SK-N-SH (cell line): Measurements from ENCODE around the gene COPE. TPM values are rescaled to one million over a fixed set of nuclear protein-coding genes. Genes with fewer than 3 reads are reported as not detected.
A peak's percentile ranks its signal among the peaks of the same experiment; 100 is the strongest.

Experiments used
- CTCF ChIA-PET: fragments of 300-600, 350-600 bp; formaldehyde crosslinking; extraction: SDS; loops from one replicate; lab custom pipeline; 2021; lab: Yijun Ruan, JAX
- POLR2A ChIA-PET: fragments of 350-600 bp; sonication (Branson Sonifier 250); formaldehyde crosslinking; extraction: SDS; loops from one replicate; lab custom pipeline; 2020; ENCODE audit warnings: antibody characterized with exemption, inconsistent platforms; lab: Yijun Ruan, JAX
- DNase-seq: peaks from one replicate; pipeline ENCODE4 v3.0.0; 2012
- H2AFZ ChIP-seq: fragments of 200-600 bp; sonication (generic); 2 replicates; pipeline ENCODE4 v1.8.1; 2016; ENCODE audit warnings: antibody characterized with exemption, mild to moderate bottlenecking, low read depth
- H3F3A ChIP-seq: fragments of 200-600 bp; sonication (generic); replicated peaks from 2 replicates; pipeline ENCODE3; 2016; ENCODE audit warnings: antibody characterized with exemption, mild to moderate bottlenecking; ENCODE audit not compliant: insufficient read depth
- H3K27ac ChIP-seq, 2 experiments: fragments of 200-500 bp in 1 of 2; fragments of 200-600 bp in 1 of 2; sonication (Bioruptor generic) in 1 of 2; sonication (generic), shearing (Covaris generic) in 1 of 2; 2 replicates each; pipeline versions ENCODE4 v1.5.1 to v1.6.1; 2014 to 2016; ENCODE audit warnings: low read depth in 2 of 2, inconsistent platforms in 1 of 2, low read length in 1 of 2, mild to moderate bottlenecking in 1 of 2, mixed read lengths in 1 of 2
- H3K27me3 ChIP-seq: fragments of 200-600 bp; sonication (generic), shearing (Covaris generic); 2 replicates; pipeline ENCODE4 v1.6.1; 2016; ENCODE audit warnings: mixed run types; ENCODE audit not compliant: insufficient read depth
- H3K36me3 ChIP-seq, 2 experiments: fragments of 200-500 bp in 1 of 2; fragments of 200-600 bp in 1 of 2; sonication (Bioruptor generic) in 1 of 2; sonication (generic) in 1 of 2; replicated peaks in 1 of 2; 2 replicates each; pipeline versions ENCODE3 to v1.5.1; 2014 to 2016; ENCODE audit warnings: low read length in 1 of 2, mild to moderate bottlenecking in 1 of 2; ENCODE audit not compliant: insufficient read depth in 2 of 2, control insufficient read depth in 1 of 2
- H3K4me1 ChIP-seq, 2 experiments: fragments of 200-500 bp in 1 of 2; fragments of 200-600 bp in 1 of 2; sonication (Bioruptor generic) in 1 of 2; sonication (generic), shearing (Covaris generic) in 1 of 2; 2 replicates each; pipeline versions ENCODE4 v1.5.1 to v1.6.1; 2014 to 2016; ENCODE audit warnings: low read depth in 1 of 2, low read length in 1 of 2, mixed run types in 1 of 2; ENCODE audit not compliant: insufficient read depth in 2 of 2, control insufficient read depth in 1 of 2
- H3K4me2 ChIP-seq: fragments of 200-600 bp; sonication (generic), shearing (Covaris generic); 2 replicates; pipeline ENCODE4 v1.6.1; 2017; ENCODE audit warnings: mixed run types
- H3K4me3 ChIP-seq, 2 experiments: fragments of 200-500 bp in 1 of 2; fragments of 200-600 bp in 1 of 2; sonication (Bioruptor generic) in 1 of 2; sonication (generic), shearing (Covaris generic) in 1 of 2; 2 replicates each; pipeline versions ENCODE4 v1.5.1 to v1.8.1; 2014 to 2016; ENCODE audit warnings: low read depth in 2 of 2, inconsistent platforms in 1 of 2, low read length in 1 of 2, mild to moderate bottlenecking in 1 of 2, mixed read lengths in 1 of 2, moderate library complexity in 1 of 2
- H3K79me2 ChIP-seq: fragments of 200-600 bp; sonication (generic); 2 replicates; pipeline ENCODE4 v1.8.1; 2017; ENCODE audit warnings: mild to moderate bottlenecking; ENCODE audit not compliant: insufficient read depth
- H3K9ac ChIP-seq: fragments of 200-600 bp; sonication (generic); 2 replicates; pipeline ENCODE4 v1.6.1; 2017; ENCODE audit warnings: mixed run types
- H3K9me2 ChIP-seq: fragments of 200-600 bp; sonication (generic); 2 replicates; pipeline ENCODE4 v1.6.1; 2017; ENCODE audit warnings: mixed run types
- H3K9me3 ChIP-seq: fragments of 200-600 bp; sonication (generic); 2 replicates; pipeline ENCODE4 v1.6.1; 2017; ENCODE audit warnings: mixed run types, mild to moderate bottlenecking, moderate library complexity
- H4K20me1 ChIP-seq: fragments of 200-600 bp; sonication (generic); 2 replicates; pipeline ENCODE4 v1.6.1; 2017; ENCODE audit warnings: mild to moderate bottlenecking, mixed run types; ENCODE audit not compliant: insufficient read depth
- CTCF ChIP-seq: fragments of 200-600 bp; sonication (generic); IDR thresholded peaks from 2 replicates; pipeline ENCODE4 v1.6.1; 2017; ENCODE audit warnings: antibody characterized with exemption, mild to moderate bottlenecking, moderate library complexity
- ELF1 ChIP-seq: IDR thresholded peaks from 2 replicates; pipeline ENCODE4 v1.4.0; 2012
- EP300 ChIP-seq, 2 experiments: IDR thresholded peaks; 2 replicates each; pipeline versions ENCODE4 v1.4.0 to v1.6.1; 2012; ENCODE audit warnings: borderline replicate concordance in 1 of 2, low read depth in 1 of 2, low read length in 1 of 2
- JUND ChIP-seq: IDR thresholded peaks from 2 replicates; pipeline ENCODE4 v1.4.0; 2012
- MEF2A ChIP-seq: IDR thresholded peaks from 2 replicates; pipeline ENCODE4 v1.4.0; 2012; ENCODE audit warnings: low read depth, borderline replicate concordance
- MXI1 ChIP-seq: IDR thresholded peaks from 2 replicates; pipeline ENCODE4 v1.6.1; 2012; ENCODE audit warnings: mild to moderate bottlenecking, low read depth, low read length, improper control_type of control experiment
- PBX3 ChIP-seq: IDR thresholded peaks from 2 replicates; pipeline ENCODE4; 2012
- RAD21 ChIP-seq: IDR thresholded peaks from 2 replicates; pipeline ENCODE4 v1.6.1; 2012; ENCODE audit warnings: mild to moderate bottlenecking, low read length
- RFX5 ChIP-seq: IDR thresholded peaks from 2 replicates; pipeline ENCODE4 v1.6.1; 2012; ENCODE audit warnings: mild to moderate bottlenecking, improper control_type of control experiment, low read length
- SMC3 ChIP-seq: IDR thresholded peaks from 2 replicates; pipeline ENCODE4 v1.6.1; 2012; ENCODE audit warnings: low read depth, low read length, improper control_type of control experiment
- ZBTB33 ChIP-seq: IDR thresholded peaks from 2 replicates; pipeline ENCODE4 v1.4.0; 2012; ENCODE audit warnings: low read depth, borderline replicate concordance
- WGBS: methylation state at CpG from one replicate; pipeline ENCODE4 v1.1.6; 2017; ENCODE audit warnings: low lambda C conversion rate; 5-methylcytosine and 5-hydroxymethylcytosine counted together
- polyA plus RNA-seq, 3 experiments: library from polyadenylated mRNA; depleted of rRNA; stranded (reverse); fragments of >200 nt; gene quantifications; 2 replicates each; pipeline ENCODE4 v1.2.3, GENCODE V29; 2012

The COPE gene
- polyA plus RNA-seq, 1 of the 3 experiments (the other 2 are of a cell fraction), result 450 TPM

GRCh38 chr19:18856385-18857126, 62.6 kb downstream of the COPE start:
- H3K4me3 ChIP-seq, result no peak overlapping the region
- peaks cover 10% of the 10 kb centered on the region; the same call in 1 of the 2 replicates for H4K20me1 ChIP-seq
- H3K27ac ChIP-seq, result no peak overlapping the region; a peak in 1 of 4 replicates
- peaks cover 38 to 99% of the 10 kb centered on the region in 2 experiments for H3K36me3 ChIP-seq
- TF ChIP-seq CTCF (peak; percentile 47), PBX3 (no peak), SMC3 (peak; percentile 51; the same call in 1 of the 2 replicates), RAD21 (peak; percentile 68)
- 91% methylated on average over 22 of the region's 22 CpGs for WGBS
- ChIA-PET CTCF (interaction anchor here (0.6 to 16.0 kb wide), 13 partner anchors 7 to 406 kb away, joined by 3 to 201 read pairs (median 4); partner anchors contain the start of genes REX1BD and TMEM59L), POLR2A (interaction anchor here (1.0 kb wide), 1 partner anchor 9 kb away, joined by 4 read pairs; no protein-coding TSS in a partner anchor)
- no peaks in the 10 kb centered on the region for H3K9me2 ChIP-seq
- peak; percentile 63 for DNase-seq
- no peaks in the 10 kb centered on the region for H3K9me3 ChIP-seq
- peaks cover 0 to 3% of the 10 kb centered on the region in 2 experiments; a peak in 1 of 4 replicates for H3K4me1 ChIP-seq
- H3F3A ChIP-seq, result no peaks in the 10 kb centered on the region
- H3K79me2 ChIP-seq, result peaks cover 17% of the 10 kb centered on the region; the same call in 1 of the 2 replicates
- no peak overlapping the region for H3K9ac ChIP-seq
- H3K4me2 ChIP-seq, result no peak overlapping the region
- H3K27me3 ChIP-seq, result no peaks in the 10 kb centered on the region
- H2AFZ ChIP-seq, result no peak overlapping the region

- H3K4me1 ChIP-seq, result peaks cover 0 to 11% of the 10 kb centered on the region in 2 experiments; a peak in 1 of 4 replicates
- H2AFZ ChIP-seq, result no peak overlapping the region
- H3K9me2 ChIP-seq, result no peaks in the 10 kb centered on the region
- WGBS, result 94% methylated on average over 19 of the region's 27 CpGs
- no peaks in the 10 kb centered on the region for H3F3A ChIP-seq
- H3K9me3 ChIP-seq, result no peaks in the 10 kb centered on the region
- H3K4me3 ChIP-seq, result no peak overlapping the region
- ChIA-PET CTCF (interaction anchor here (0.9 to 16.0 kb wide), 12 partner anchors 7 to 405 kb away, joined by 3 to 201 read pairs (median 3); partner anchors contain the start of genes REX1BD and TMEM59L), POLR2A (interaction anchor here (1.0 kb wide), 1 partner anchor 8 kb away, joined by 4 read pairs; no protein-coding TSS in a partner anchor)
- H3K9ac ChIP-seq, result no peak overlapping the region
- no peaks in the 10 kb centered on the region for H3K27me3 ChIP-seq
- DNase-seq, result no peak
- no peak overlapping the region for H3K4me2 ChIP-seq
- H3K79me2 ChIP-seq, result peaks cover 22% of the 10 kb centered on the region; the same call in 1 of the 2 replicates
- TF ChIP-seq SMC3 (no peak), RFX5 (no peak), CTCF (no peak), ZBTB33 (no peak), ELF1 (no peak), EP300 (IDR thresholded peaks at IDR 0.05; ENCODE audit: borderline replicate concordance in 1 of 2, low read depth in 1 of 2, low read length in 1 of 2) (no peak), JUND (no peak), MEF2A (no peak), PBX3 (no peak), MXI1 (no peak)
- peaks cover 12% of the 10 kb centered on the region; the same call in 1 of the 2 replicates for H4K20me1 ChIP-seq
- peaks cover 39 to 99% of the 10 kb centered on the region in 2 experiments for H3K36me3 ChIP-seq
- no peak overlapping the region; a peak in 1 of 4 replicates for H3K27ac ChIP-seq
Observed at GRCh38 chr19:18855647-18856384, 63.4 kb downstream of the COPE start.
